NCI-H1092 treated with DMSO at 0.1 percent for 48 hours (cell line): ENCODE results near the gene FBXW7.
"Not testable (repeated sequence)": the region's sequence is repeated elsewhere in the genome, so short reads cannot be mapped to it uniquely, and the experiment has no call there.

Experiments used
- DNase-seq: peaks from one replicate; lab custom pipeline; 2025; lab: John Stamatoyannopoulos, UW

The FBXW7 gene

GRCh38 chr4:152535903-152536544 lies at the start of gene FBXW7:
Gene FBXW7, minus strand, starts transcription at chr4:152536092. Its CDS starts 124,289 bp downstream, at chr4:152411803.
- peak; percentile 99 for DNase-seq

GRCh38 chr4:152585023-152585441 lies 49.1 kb upstream of the FBXW7 start:
- no peak for DNase-seq

GRCh38 chr4:152581536-152582160 lies 45.8 kb upstream of the FBXW7 start:
- DNase-seq, result peak; percentile 2

- DNase-seq, result no peak
Observed at GRCh38 chr4:152579916-152580315, 44.0 kb upstream of the FBXW7 start.

GRCh38 chr4:152579107-152579764 lies 43.3 kb upstream of the FBXW7 start:
- no peak for DNase-seq

- DNase-seq, result no peak
Observed at GRCh38 chr4:152578670-152579069, 42.8 kb upstream of the FBXW7 start.

- DNase-seq, result no peak
Observed at GRCh38 chr4:152577708-152578396, 42.0 kb upstream of the FBXW7 start.

- no peak for DNase-seq
Observed at GRCh38 chr4:152575533-152575932, 39.6 kb upstream of the FBXW7 start.

- no peak for DNase-seq
Observed at GRCh38 chr4:152573861-152574260, 38.0 kb upstream of the FBXW7 start.

- DNase-seq, result no peak
Observed at GRCh38 chr4:152572417-152573086, 36.7 kb upstream of the FBXW7 start.

GRCh38 chr4:152571770-152572169 lies 35.9 kb upstream of the FBXW7 start:
- no peak for DNase-seq

GRCh38 chr4:152571296-152571695 lies 35.4 kb upstream of the FBXW7 start:
- no peak for DNase-seq

GRCh38 chr4:152565333-152565732 lies 29.4 kb upstream of the FBXW7 start:
- no peak for DNase-seq

GRCh38 chr4:152564336-152564735 lies 28.4 kb upstream of the FBXW7 start:
- DNase-seq, result no peak

- DNase-seq, result no peak
Observed at GRCh38 chr4:152563209-152563608, 27.3 kb upstream of the FBXW7 start.

GRCh38 chr4:152559641-152560040 lies 23.7 kb upstream of the FBXW7 start:
- DNase-seq, result no peak

GRCh38 chr4:152558396-152558795 lies 22.5 kb upstream of the FBXW7 start:
- no peak for DNase-seq

GRCh38 chr4:152556834-152557233 lies 20.9 kb upstream of the FBXW7 start:
- DNase-seq, result no peak

GRCh38 chr4:152556283-152556682 lies 20.4 kb upstream of the FBXW7 start:
- DNase-seq, result no peak

- DNase-seq, result no peak
Observed at GRCh38 chr4:152554742-152555141, 18.9 kb upstream of the FBXW7 start.

- DNase-seq, result not testable (repeated sequence)
Observed at GRCh38 chr4:152550687-152551086, 14.8 kb upstream of the FBXW7 start.

- DNase-seq, result no peak
Observed at GRCh38 chr4:152545088-152545487, 9.2 kb upstream of the FBXW7 start.
